Urothelium cell line (cell line): Measurements from ENCODE around the gene ZNF557.

Experiments
- DNase-seq: peaks from one replicate; pipeline ENCODE4 v3.0.0; 2011; ENCODE audit warnings: low spot score, mixed read lengths
- FAIRE-seq: peaks from 2 replicates; lab custom pipeline; 2011; peaks lifted over from hg19 to GRCh38; lab: Jason Lieb, UNC

The ZNF557 gene

DNA sequence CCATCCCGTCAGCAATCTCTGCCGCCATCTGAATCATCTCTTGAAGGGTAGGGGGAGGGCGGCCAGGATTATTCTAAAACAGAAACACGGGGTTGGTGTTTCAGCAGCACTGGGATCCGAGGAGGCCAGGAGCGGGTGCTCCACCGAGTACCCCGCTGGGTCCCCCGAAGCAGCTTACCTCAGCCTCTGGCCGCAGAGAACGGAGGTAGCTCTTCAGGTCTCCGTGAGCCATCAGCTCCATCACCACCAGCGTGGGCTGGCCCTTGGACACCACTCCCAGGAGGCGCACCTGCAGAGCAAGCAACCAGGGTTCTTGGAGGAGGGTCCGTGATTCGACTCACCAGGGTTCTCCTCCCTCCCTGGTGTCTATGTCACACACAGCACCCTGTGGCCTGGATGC is 53.2 kb downstream of the ZNF557 start:
- no peak for DNase-seq
- FAIRE-seq: no peak

DNA sequence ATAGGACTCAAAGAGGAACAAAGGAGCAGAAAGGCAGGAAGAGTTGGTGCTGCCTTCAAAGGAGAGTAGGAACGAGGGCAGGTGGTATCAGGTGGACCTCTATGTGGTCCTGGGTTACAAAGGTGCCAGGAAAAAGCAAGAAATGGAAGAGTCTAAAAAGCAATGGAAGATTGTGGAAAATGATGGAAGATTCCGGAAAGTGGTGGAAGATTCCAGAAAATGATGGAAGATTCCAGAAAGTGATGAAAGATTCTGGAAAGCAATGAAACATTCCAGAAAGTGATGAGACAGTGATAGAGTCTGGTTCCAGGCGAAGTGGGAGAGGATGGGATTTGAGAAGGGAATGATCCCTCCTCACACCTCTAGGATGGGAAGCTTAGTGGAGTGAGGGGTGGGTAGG is 55.3 kb downstream of the ZNF557 start:
- DNase-seq: no peak
- no peak for FAIRE-seq

DNA sequence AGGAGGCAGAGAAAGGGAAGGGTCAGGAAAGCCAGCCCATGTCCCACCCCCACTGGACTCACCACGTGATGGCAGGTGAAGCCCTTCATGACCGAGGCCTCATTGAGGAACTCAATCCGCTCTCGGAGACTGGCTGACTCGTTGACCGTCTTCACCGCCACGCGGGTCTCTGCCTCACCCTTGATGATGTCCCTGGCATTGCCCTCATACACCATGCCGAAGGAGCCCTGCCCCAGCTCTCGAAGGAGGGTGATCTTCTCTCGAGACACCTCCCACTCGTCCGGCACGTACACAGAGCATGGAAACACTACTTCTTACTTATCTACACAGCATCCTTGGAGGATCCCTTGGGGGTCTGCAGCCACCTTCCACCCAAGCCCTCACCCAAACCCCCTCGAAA is 55.7 kb downstream of the ZNF557 start:
- no peak for FAIRE-seq
- DNase-seq: no peak

DNA sequence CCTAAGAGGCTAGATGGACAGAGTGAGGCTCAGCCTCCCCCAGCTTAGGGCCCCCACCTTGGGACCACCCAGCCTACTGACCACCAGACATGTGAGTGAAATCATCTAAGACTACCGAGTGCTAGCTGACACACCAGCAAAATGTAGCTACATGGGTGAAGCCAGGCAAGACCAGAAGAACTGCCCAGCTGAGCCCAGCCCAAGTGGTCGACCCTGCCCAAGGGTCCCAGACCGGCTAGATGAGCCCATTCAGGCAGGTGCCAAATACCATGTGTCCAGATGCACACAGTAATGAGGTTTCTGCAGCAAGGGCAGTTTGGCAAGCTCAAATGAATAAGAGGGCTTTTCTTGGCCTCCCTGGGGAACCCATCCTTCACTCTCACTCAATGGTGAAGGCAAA is 56.6 kb downstream of the ZNF557 start:
- DNase-seq (no peak), FAIRE-seq (no peak)

DNA sequence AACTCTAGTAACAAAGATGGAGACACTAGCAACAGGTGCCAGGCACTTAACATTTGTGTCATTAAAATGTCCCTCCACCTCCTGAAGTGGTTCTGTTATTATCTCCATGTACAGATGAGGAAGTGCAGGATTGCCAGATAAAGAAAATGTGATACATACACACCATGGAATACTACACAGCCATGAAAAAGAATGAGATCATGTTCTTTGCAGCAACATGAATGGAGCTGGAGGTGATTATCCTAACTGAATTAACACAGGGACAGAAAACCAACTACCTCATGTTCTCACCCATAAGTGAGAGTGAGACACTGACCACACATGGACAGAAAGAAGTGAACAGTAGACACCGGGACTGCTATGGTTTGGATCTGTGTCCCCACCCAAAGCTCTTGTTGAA is 60.5 kb downstream of the ZNF557 start:
- no peak for FAIRE-seq
- no peak for DNase-seq

DNA sequence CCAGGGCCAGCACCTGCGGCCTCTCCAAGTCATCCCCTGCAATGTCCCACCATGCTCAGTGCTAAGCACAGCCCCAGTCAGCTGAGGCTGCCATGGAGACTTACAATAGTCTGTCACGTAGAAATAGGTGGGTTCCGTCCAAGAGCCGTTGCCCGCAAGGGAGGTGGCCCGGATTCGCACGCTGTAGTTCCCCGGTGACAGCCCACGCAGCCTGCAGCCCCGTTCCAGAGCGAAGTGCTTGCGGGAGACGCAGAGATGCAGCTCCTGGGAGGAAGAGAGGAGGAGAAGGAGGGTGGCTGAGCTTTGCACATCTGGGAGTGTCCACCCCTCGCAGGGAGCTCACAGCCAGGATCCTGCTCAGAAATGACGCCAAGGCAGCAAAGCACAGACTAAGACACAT is 62.6 kb downstream of the ZNF557 start:
- DNase-seq (no peak), FAIRE-seq (no peak)

DNA sequence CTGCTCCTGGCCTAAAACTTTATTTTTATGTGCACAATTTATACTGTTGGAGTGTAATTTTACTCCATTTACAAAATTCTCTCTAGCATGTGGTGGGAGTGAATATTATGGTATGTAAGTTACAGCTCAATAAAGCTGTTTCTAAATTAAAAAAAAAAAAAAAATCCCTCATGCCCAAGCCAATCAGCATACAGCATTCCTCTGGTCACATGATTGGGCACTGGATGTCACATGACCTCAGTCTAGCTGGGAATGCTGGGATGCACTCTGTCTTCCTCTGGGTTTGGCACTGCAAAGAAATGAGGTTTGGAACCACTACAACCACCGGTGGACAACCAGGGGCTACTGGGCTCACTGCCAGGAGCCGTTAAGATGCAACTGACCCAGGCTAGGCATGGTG is 67.6 kb downstream of the ZNF557 start:
- DNase-seq (no peak), FAIRE-seq (no peak)
